ENCODE measurements around the gene SRRM3.

GRCh38 chr7:76261931-76262330 lies 60.2 kb downstream of the SRRM3 start:
- TF ChIP-seq CTCF (IDR thresholded peaks at IDR 0.05 in 8 of 11, conservative IDR thresholded peaks at IDR 0.05 in 3 of 11), result no peak
- no peak for TF ChIP-seq POLR2AphosphoS5 (IDR thresholded peaks at IDR 0.05)
